HG02938 (cell line): ENCODE measurements around the gene SLC3A2.

ENCODE experiments used
- ATAC-seq: cut with Tn5 transposase; IDR thresholded peaks from one replicate; pipeline ENCODE4 v1.9.1; 2021; ENCODE audit warnings: mild to moderate bottlenecking, moderate library complexity; ENCODE audit not compliant: unreplicated experiment

SLC3A2 gene

GRCh38 chr11:62908468-62909072 is 27.9 kb downstream of the SLC3A2 start:
- ATAC-seq, result no peak

- ATAC-seq, result no peak
Measured at GRCh38 chr11:62909107-62909894, 28.6 kb downstream of the SLC3A2 start.

- ATAC-seq, result no peak
Measured at GRCh38 chr11:62910141-62910882, 29.6 kb downstream of the SLC3A2 start.

- no peak for ATAC-seq
Measured at GRCh38 chr11:62911137-62912130, 30.7 kb downstream of the SLC3A2 start.

- ATAC-seq, result no peak
Measured at GRCh38 chr11:62912268-62912667, 31.6 kb downstream of the SLC3A2 start.

GRCh38 chr11:62914416-62914815 is 33.7 kb downstream of the SLC3A2 start:
- no peak for ATAC-seq

- ATAC-seq, result no peak
Measured at GRCh38 chr11:62917906-62918502, 37.3 kb downstream of the SLC3A2 start.

GRCh38 chr11:62918531-62918930 is 37.8 kb downstream of the SLC3A2 start:
- ATAC-seq, result no peak

- no peak for ATAC-seq
Measured at GRCh38 chr11:62919476-62919875, 38.8 kb downstream of the SLC3A2 start.

GRCh38 chr11:62919898-62920640 is 39.4 kb downstream of the SLC3A2 start:
- no peak for ATAC-seq

- ATAC-seq, result no peak
Measured at GRCh38 chr11:62921201-62921572, 40.5 kb downstream of the SLC3A2 start, which contains the start of gene CHRM1. CHRM1 (minus strand) TSS chr11:62921363; CDS start chr11:62911100, 10,263 bp downstream.

- no peak for ATAC-seq
Measured at GRCh38 chr11:62921573-62922188, 41.0 kb downstream of the SLC3A2 start.

GRCh38 chr11:62922189-62922589 is 41.5 kb downstream of the SLC3A2 start:
- no peak for ATAC-seq

- ATAC-seq, result no peak
Measured at GRCh38 chr11:62922653-62923431, 42.1 kb downstream of the SLC3A2 start.

- no peak for ATAC-seq
Measured at GRCh38 chr11:62923601-62924411, 43.1 kb downstream of the SLC3A2 start.

- ATAC-seq, result no peak
Measured at GRCh38 chr11:62925308-62925707, 44.6 kb downstream of the SLC3A2 start.
